ENCODE measurements around the gene MYH15.

Gene MYH15

DNA sequence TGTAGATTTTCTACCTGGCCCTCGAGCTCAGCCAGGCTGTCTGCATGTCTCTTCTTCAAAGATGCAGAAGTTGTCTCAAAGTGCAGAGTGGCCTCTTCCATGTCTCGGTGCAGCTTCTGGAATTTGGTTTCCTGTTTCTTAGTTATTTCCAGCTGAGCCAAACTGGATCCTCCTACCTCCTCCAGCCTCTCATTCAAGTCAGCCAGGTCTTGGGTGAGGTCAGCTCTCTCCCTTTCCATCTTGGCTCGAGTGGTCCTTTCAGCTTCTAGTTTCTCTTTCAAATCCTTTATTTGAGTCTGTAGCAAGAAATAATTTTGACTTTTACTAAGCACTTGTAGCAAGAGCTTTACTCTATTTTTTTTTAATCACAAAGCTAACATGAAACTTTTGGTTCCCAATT lies 81.8 kb downstream of the MYH15 start:
- Histone ChIP-seq H3K9me3 (ENCODE audit: control insufficient read depth in 2 of 2, low read length in 2 of 2) (no peaks in the 10 kb centered on the region), H3K4me1 (ENCODE audit: control insufficient read depth, insufficient read depth, low read length) (no peaks in the 10 kb centered on the region), H3K9ac (ENCODE audit: low read length in 2 of 2) (no peak overlapping the region), H3K27me3 (ENCODE audit: control insufficient read depth in 1 of 2, insufficient read depth in 2 of 2, low read length in 2 of 2) (no peaks in the 10 kb centered on the region), H3K27ac (ENCODE audit: low read length) (no peak overlapping the region), H3K4me3 (ENCODE audit: low read length in 2 of 2) (no peak overlapping the region), H3K36me3 (ENCODE audit: control insufficient read depth in 2 of 2, insufficient read depth in 2 of 2, low read length in 2 of 2) (no peaks in the 10 kb centered on the region)

GRCh38 chr3:108420926-108421325 lies 89.5 kb downstream of the MYH15 start:
- Histone ChIP-seq H3K4me1 (ENCODE audit: control insufficient read depth, insufficient read depth, low read length) (no peaks in the 10 kb centered on the region), H3K4me3 (ENCODE audit: low read length in 2 of 2) (no peak overlapping the region), H3K36me3 (ENCODE audit: control insufficient read depth in 2 of 2, insufficient read depth in 2 of 2, low read length in 2 of 2) (no peaks in the 10 kb centered on the region), H3K9ac (ENCODE audit: low read length in 2 of 2) (no peak overlapping the region), H3K9me3 (ENCODE audit: control insufficient read depth in 2 of 2, low read length in 2 of 2) (no peaks in the 10 kb centered on the region), H3K27ac (ENCODE audit: low read length) (no peak overlapping the region), H3K27me3 (ENCODE audit: control insufficient read depth in 1 of 2, insufficient read depth in 2 of 2, low read length in 2 of 2) (no peaks in the 10 kb centered on the region)

DNA sequence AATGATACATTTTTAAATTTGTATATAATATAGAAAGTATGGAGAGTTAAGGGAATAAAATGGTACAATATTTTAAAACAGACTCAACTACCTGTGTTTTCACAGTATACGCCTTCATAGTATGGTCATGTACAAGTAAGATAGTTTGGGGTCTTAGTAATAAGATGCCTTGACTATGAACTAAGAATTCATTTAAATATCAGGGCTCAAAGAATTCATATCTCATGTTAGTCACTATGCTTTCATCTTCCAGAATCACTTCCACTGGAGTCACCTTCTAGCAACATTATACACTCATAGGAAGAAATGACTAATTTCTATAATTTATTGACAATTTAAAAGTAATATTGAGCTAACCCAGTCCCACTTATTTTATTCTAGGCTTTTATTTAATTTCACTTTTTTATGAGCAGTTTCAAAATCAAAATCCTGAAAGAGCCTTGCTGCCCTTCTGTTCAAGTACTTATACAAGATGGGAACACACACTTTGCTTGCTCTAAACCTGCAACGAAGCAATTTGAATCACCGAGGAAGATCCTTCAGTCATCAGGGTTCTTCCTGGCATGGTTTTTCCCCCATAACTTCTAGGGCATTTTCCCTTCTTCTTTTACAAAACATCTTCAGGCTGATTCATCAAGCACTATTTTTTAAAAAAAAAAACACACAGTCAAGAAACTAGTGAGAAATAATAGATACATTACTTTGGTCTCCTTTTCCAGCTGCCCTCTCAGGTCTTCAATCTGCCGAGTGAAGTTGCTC lies 94.1 kb downstream of the MYH15 start:
- H3K27me3 ChIP-seq (ENCODE audit: control insufficient read depth in 1 of 2, insufficient read depth in 2 of 2, low read length in 2 of 2), result no peaks in the 10 kb centered on the region
- H3K9ac ChIP-seq (ENCODE audit: low read length in 2 of 2), result no peak overlapping the region
- H3K4me3 ChIP-seq (ENCODE audit: low read length in 2 of 2), result no peak overlapping the region
- H3K9me3 ChIP-seq (ENCODE audit: control insufficient read depth in 2 of 2, low read length in 2 of 2), result no peaks in the 10 kb centered on the region
- no peaks in the 10 kb centered on the region for H3K36me3 ChIP-seq (ENCODE audit: control insufficient read depth in 2 of 2, insufficient read depth in 2 of 2, low read length in 2 of 2)
- no peak overlapping the region for H3K27ac ChIP-seq (ENCODE audit: low read length)
- H3K4me1 ChIP-seq (ENCODE audit: control insufficient read depth, insufficient read depth, low read length), result no peaks in the 10 kb centered on the region

GRCh38 chr3:108415661-108416060 lies 94.7 kb downstream of the MYH15 start:
- no peaks in the 10 kb centered on the region for H3K27me3 ChIP-seq (ENCODE audit: control insufficient read depth in 1 of 2, insufficient read depth in 2 of 2, low read length in 2 of 2)
- H3K4me1 ChIP-seq (ENCODE audit: control insufficient read depth, insufficient read depth, low read length), result no peaks in the 10 kb centered on the region
- H3K4me3 ChIP-seq (ENCODE audit: low read length in 2 of 2), result no peak overlapping the region
- H3K9me3 ChIP-seq (ENCODE audit: control insufficient read depth in 2 of 2, low read length in 2 of 2), result no peaks in the 10 kb centered on the region
- H3K27ac ChIP-seq (ENCODE audit: low read length), result no peak overlapping the region
- no peaks in the 10 kb centered on the region for H3K36me3 ChIP-seq (ENCODE audit: control insufficient read depth in 2 of 2, insufficient read depth in 2 of 2, low read length in 2 of 2)
- no peak overlapping the region for H3K9ac ChIP-seq (ENCODE audit: low read length in 2 of 2)

GRCh38 chr3:108414007-108414406 lies 96.4 kb downstream of the MYH15 start:
- Histone ChIP-seq H3K4me1 (ENCODE audit: control insufficient read depth, insufficient read depth, low read length) (no peaks in the 10 kb centered on the region), H3K4me3 (ENCODE audit: low read length in 2 of 2) (no peak overlapping the region), H3K9me3 (ENCODE audit: control insufficient read depth in 2 of 2, low read length in 2 of 2) (no peaks in the 10 kb centered on the region), H3K36me3 (ENCODE audit: control insufficient read depth in 2 of 2, insufficient read depth in 2 of 2, low read length in 2 of 2) (no peaks in the 10 kb centered on the region), H3K9ac (ENCODE audit: low read length in 2 of 2) (no peak overlapping the region), H3K27me3 (ENCODE audit: control insufficient read depth in 1 of 2, insufficient read depth in 2 of 2, low read length in 2 of 2) (no peaks in the 10 kb centered on the region), H3K27ac (ENCODE audit: low read length) (no peak overlapping the region)

DNA sequence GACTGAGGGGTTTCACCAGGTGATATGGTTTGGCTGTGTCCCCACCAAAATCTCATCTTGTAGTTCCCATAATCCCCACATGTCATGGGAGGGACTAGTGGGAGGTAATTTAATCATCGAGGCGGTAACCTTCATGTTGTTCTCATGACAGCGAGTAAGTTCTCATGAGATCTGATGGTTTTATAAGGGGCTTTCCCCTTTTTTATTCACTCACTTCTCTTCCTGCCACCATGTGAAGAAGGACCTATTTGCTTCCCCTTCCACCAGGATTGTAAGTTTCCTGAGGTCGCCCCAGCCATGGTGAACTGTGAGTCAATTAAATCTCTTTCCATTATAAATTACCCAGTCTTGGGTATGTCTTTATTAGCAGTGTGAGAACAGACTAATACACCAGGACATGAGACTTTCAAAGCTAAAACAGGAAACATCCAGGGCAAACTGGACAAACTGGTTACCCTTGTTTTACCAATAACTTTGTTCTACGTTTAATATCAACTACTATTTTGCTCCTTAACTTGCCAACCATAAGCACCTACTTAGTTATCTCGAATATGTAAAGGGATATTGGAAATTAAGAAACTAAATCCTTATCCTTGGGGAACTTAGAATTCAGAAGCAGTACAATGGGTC lies 98.2 kb downstream of the MYH15 start:
- no peaks in the 10 kb centered on the region for H3K9me3 ChIP-seq (ENCODE audit: control insufficient read depth in 2 of 2, low read length in 2 of 2)
- no peak overlapping the region for H3K9ac ChIP-seq (ENCODE audit: low read length in 2 of 2)
- H3K36me3 ChIP-seq (ENCODE audit: control insufficient read depth in 2 of 2, insufficient read depth in 2 of 2, low read length in 2 of 2), result no peaks in the 10 kb centered on the region
- no peaks in the 10 kb centered on the region for H3K4me1 ChIP-seq (ENCODE audit: control insufficient read depth, insufficient read depth, low read length)
- no peak overlapping the region for H3K4me3 ChIP-seq (ENCODE audit: low read length in 2 of 2)
- no peaks in the 10 kb centered on the region for H3K27me3 ChIP-seq (ENCODE audit: control insufficient read depth in 1 of 2, insufficient read depth in 2 of 2, low read length in 2 of 2)
- no peak overlapping the region for H3K27ac ChIP-seq (ENCODE audit: low read length)

DNA sequence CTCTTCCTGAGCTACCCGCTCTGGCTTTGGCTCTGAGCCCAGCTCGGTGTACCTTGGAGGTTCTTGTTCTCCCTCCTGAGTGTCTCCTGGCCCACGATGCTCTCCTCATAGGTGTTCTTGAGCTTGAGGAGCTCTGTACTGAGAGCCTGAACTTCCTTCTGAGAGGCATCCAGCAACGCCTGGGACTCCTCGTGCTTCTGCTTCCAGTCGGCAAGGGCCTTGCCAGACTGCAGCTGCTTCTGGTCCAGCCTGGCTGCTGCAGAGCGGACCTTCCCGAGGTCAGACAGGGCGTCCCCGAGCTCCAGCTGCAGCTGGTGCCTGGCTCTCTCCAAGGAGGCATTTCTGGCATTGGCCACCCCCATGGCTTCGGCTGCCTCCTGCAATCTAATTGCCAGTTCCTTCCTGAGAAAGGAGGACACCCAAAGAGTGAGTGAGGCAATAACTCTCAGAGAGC lies 99.8 kb downstream of the MYH15 start:
- Histone ChIP-seq H3K27ac (ENCODE audit: low read length) (no peak overlapping the region), H3K9ac (ENCODE audit: low read length in 2 of 2) (no peak overlapping the region), H3K9me3 (ENCODE audit: control insufficient read depth in 2 of 2, low read length in 2 of 2) (no peaks in the 10 kb centered on the region)

DNA sequence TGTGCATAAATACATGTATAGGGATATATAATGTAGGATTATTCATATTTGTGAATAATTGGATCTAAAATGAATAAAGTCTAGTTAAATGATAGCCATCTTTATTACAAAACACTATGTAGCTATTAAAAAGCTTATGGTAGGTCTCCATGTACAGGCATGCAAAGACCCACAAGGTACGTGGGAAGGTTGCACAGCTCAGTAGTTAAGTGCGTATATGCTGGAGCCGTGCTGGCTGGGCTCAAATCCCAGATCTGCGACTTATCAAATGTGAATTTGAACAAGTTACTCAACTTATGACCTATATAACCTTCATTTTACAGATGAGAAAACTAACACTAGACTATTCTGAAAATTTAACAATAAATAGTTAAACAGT lies 100.6 kb downstream of the MYH15 start:
- Histone ChIP-seq H3K9ac (ENCODE audit: low read length in 2 of 2) (no peak overlapping the region), H3K36me3 (ENCODE audit: control insufficient read depth in 2 of 2, insufficient read depth in 2 of 2, low read length in 2 of 2) (no peaks in the 10 kb centered on the region), H3K9me3 (ENCODE audit: control insufficient read depth in 2 of 2, low read length in 2 of 2) (no peaks in the 10 kb centered on the region), H3K27me3 (ENCODE audit: control insufficient read depth in 1 of 2, insufficient read depth in 2 of 2, low read length in 2 of 2) (no peaks in the 10 kb centered on the region), H3K4me3 (ENCODE audit: low read length in 2 of 2) (no peak overlapping the region), H3K4me1 (ENCODE audit: control insufficient read depth, insufficient read depth, low read length) (no peaks in the 10 kb centered on the region), H3K27ac (ENCODE audit: low read length) (no peak overlapping the region)

More for the DNA sequence above, 99.8 kb downstream of the MYH15 start:
- Histone ChIP-seq H3K4me3 (ENCODE audit: low read length in 2 of 2) (no peak overlapping the region), H3K4me1 (ENCODE audit: control insufficient read depth, insufficient read depth, low read length) (no peaks in the 10 kb centered on the region), H3K36me3 (ENCODE audit: control insufficient read depth in 2 of 2, insufficient read depth in 2 of 2, low read length in 2 of 2) (no peaks in the 10 kb centered on the region), H3K27me3 (ENCODE audit: control insufficient read depth in 1 of 2, insufficient read depth in 2 of 2, low read length in 2 of 2) (no peaks in the 10 kb centered on the region)

- Histone ChIP-seq H3K4me1 (ENCODE audit: control insufficient read depth, insufficient read depth, low read length) (no peaks in the 10 kb centered on the region), H3K9ac (ENCODE audit: low read length in 2 of 2) (no peak overlapping the region), H3K4me3 (ENCODE audit: low read length in 2 of 2) (no peak overlapping the region), H3K36me3 (ENCODE audit: control insufficient read depth in 2 of 2, insufficient read depth in 2 of 2, low read length in 2 of 2) (no peaks in the 10 kb centered on the region), H3K27ac (ENCODE audit: low read length) (no peak overlapping the region), H3K27me3 (ENCODE audit: control insufficient read depth in 1 of 2, insufficient read depth in 2 of 2, low read length in 2 of 2) (no peaks in the 10 kb centered on the region), H3K9me3 (ENCODE audit: control insufficient read depth in 2 of 2, low read length in 2 of 2) (no peaks in the 10 kb centered on the region)
Measured at GRCh38 chr3:108408883-108409799, 101.3 kb downstream of the MYH15 start.

DNA sequence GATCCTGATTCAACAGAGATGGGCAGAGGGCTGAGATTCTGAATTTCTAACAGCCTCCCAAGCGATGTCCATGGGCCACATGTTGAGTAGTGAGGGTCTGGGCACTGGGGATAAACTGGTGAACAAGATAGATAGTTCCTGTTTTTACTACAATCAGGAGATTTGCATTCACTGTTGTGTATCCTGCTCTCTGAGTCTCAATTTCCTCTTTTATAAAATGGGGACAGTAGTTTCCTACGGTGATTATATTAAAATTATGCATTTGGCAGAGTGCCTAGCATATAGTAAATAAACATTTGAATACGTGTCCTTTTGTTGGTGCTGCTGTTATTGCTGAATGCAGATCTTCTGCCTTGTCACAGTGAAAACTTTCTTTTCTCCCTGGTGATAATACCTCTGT lies 102.5 kb downstream of the MYH15 start:
- no peaks in the 10 kb centered on the region for H3K27me3 ChIP-seq (ENCODE audit: control insufficient read depth in 1 of 2, insufficient read depth in 2 of 2, low read length in 2 of 2)
- no peak overlapping the region for H3K4me3 ChIP-seq (ENCODE audit: low read length in 2 of 2)
- H3K9me3 ChIP-seq (ENCODE audit: control insufficient read depth in 2 of 2, low read length in 2 of 2), result no peaks in the 10 kb centered on the region
- no peak overlapping the region for H3K9ac ChIP-seq (ENCODE audit: low read length in 2 of 2)
- H3K36me3 ChIP-seq (ENCODE audit: control insufficient read depth in 2 of 2, insufficient read depth in 2 of 2, low read length in 2 of 2), result no peaks in the 10 kb centered on the region
- no peaks in the 10 kb centered on the region for H3K4me1 ChIP-seq (ENCODE audit: control insufficient read depth, insufficient read depth, low read length)
- no peak overlapping the region for H3K27ac ChIP-seq (ENCODE audit: low read length)
